GM08714 (cell line): ENCODE data around the gene FAM89A.

Experiments used
- H3K4me3 ChIP-seq: fragments of 200-500 bp; sonication (Bioruptor generic); 2 replicates; pipeline ENCODE4 v1.5.1; 2014; ENCODE audit warnings: mild to moderate bottlenecking, low read length, inconsistent platforms
- ZNF274 ChIP-seq: IDR thresholded peaks from 2 replicates; pipeline ENCODE4 v1.6.1; 2012; ENCODE audit warnings: mild to moderate bottlenecking, low read depth, low read length

FAM89A gene

DNA sequence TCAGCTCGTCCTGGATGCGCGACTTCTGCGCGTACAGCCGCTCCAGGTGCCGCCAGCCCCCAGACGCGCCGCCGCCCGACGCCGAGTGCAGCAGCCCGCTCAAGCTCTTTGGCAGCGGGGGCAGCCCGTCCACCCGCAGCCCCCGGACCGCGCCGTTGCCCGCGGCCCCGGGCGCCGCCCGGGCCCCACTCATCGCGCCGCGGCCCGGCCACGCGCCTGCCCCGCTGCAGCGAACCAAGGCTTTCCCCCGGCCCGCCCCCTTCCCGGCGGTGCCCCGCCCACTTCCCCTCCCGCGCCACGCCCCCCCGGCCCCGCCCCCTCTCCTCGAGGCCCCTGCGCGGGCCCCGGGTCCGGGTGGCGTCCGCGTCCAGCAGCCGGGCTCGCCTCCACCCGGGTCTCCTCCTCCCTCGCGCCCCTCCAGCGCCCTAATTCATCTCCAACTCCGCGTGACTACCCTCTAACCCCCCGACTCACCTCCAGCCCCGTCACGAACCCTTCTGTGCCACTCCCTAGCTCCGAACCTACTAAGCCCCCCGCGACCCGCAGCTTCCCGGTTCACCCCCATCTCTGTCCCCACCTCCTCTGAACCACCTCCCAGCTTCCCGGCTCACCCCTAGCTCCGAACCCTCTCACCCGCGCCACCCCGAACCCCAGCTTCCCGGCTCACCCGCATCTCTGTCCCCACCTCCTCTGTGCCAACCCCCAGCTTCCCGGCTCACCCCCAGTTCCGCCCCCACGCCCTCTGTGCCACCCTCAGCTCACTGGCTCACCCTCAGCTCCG is at the start of gene FAM89A:
FAM89A (minus strand) TSS at position 236 of the 781 bp plus-strand sequence; CDS start at position 193, 43 bp downstream.
- TF ChIP-seq ZNF274 = no peak

DNA sequence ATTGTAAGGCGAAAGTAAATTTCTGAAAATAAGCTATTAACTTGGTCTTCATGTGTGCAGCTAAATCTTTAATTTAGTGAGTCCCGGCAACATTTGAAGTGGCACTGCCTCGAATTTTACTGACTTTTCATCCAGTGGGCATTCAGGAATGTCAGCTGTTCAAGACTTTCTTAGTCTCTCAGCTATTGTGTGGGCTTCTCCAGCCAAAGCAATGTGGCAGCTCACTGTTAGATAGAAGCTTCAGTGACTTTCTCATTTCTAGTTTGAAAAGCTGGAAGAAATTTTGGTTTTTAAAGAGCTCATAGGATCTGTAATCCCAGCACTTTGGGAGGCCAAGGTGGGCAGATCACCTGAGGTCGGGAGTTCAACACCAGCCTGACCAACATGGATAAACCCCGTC is 44.3 kb upstream of the FAM89A start:
- H3K4me3 ChIP-seq = no peak overlapping the region
- TF ChIP-seq ZNF274 = no peak

More for the DNA sequence above, at the start of gene FAM89A:
- peak within 1 kb of the TSS; percentile 69 for H3K4me3 ChIP-seq

DNA sequence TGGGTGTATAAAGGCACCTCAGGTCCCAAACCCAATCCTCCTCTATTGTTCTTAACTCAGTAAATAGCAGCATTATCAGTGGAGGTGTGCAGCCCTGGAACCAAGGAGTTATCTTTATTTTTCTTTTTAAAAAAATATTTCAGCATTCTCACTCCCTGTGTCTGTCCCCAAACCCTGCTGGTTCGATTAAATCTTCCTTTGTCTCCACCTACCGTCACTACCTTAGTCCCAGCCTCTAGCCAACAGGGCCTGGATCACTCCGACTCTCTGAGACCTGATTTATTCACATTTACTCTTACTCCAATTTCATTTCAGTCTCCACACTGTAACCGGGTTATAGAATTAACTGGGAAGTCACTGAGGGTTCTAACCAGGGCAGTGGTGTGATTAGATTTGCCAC is 39.1 kb upstream of the FAM89A start:
- H3K4me3 ChIP-seq = no peak overlapping the region
- TF ChIP-seq ZNF274 = no peak

DNA sequence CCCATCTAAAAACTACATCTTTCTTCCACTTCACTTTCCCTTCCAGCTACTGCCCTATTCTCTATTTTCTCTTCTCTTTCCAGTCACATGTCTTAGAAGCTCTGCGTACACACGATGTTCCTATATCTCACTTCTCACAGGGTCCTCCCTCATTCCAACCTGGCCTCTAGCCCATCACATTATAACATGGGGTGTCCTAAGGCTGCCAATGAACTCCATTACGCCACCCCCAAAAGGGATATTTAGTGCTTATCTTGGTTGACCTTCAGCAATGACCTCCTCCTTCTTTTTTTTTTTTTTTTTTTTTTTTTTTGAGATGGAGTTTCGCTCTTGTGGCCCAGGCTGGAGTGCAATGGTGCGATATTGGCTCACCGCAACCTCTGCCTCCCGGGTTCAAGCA is 38.2 kb upstream of the FAM89A start:
- H3K4me3 ChIP-seq = no peak overlapping the region
- TF ChIP-seq ZNF274 = no peak

DNA sequence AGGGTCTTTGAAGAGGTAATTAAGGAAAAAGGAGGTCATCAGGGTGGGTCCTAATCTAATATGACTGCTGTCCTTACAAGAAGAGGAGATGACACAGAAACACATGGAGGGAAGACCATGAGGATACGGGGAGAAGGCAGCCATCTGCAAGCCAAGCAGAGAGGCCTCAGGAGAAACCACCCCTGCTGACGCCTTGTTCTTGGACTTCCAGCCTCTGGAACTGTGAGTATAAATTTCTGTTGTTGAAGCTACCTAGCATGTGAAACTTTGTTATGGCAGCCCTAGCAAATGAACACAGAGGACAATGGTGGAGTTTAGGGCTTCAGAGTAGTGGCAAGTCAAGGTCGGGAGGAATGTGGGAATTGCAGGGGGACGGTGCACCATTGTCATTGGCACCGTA is 36.7 kb upstream of the FAM89A start:
- TF ChIP-seq ZNF274 = no peak
- H3K4me3 ChIP-seq = no peak overlapping the region

DNA sequence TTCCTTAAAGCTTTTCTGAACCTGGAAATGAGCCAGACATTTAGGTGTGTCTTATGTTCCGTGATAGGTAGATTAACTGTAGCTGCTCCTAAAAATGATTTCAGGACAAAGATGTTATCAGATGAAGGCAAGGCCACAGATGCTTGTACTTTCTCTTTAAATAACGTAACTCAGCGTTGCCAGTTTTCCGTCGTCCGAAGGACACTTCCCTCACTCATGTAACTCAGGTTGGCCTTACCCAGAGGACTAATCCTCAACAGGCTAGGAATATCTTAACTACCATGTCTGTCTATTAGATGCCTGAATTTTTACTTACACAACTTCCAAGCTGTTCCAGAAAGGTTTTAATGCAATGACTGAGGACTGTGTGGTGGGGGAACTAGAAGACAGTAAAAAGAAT is 35.4 kb upstream of the FAM89A start:
- H3K4me3 ChIP-seq = no peak overlapping the region
- TF ChIP-seq ZNF274 = no peak

DNA sequence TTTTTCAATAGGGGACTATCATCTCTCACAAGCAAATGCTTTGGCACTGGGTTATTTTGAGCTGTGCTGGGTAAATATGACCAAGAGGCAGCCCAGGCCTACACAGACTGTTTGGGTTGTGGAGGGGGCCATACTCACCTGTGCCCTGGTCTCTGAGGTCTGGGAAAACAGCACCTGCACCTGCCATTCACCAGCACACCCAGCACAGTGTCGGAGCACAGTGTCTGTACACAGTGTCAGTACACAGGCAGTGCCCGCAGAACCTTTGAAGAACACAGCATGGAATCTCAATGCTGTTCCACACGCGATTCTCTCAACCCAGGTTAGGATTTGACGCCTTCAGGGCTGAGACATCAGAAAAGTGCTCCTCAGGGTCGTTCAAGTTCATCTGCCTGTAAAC is 35.0 kb upstream of the FAM89A start:
- TF ChIP-seq ZNF274 = no peak
- no peak overlapping the region for H3K4me3 ChIP-seq

DNA sequence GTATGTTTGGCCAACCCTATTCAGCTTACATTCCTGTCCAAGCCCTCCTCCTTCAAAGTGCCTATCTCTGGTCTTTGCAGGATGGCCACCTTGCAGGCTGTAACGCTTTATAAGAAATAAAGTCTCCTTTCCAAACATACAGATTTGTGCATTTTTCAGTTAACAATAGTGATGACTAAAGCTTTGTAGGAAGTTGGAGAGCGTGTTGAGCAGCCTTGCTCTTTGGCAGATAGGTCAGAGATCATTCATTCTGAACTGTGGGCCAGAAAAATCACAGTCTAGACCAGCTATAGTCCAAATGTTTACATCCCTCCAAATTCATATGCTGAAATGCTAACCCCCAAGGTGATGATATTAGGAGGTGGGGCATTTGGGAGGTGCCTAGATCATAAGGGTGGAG is 34.0 kb upstream of the FAM89A start:
- TF ChIP-seq ZNF274 = no peak
- no peak overlapping the region for H3K4me3 ChIP-seq

DNA sequence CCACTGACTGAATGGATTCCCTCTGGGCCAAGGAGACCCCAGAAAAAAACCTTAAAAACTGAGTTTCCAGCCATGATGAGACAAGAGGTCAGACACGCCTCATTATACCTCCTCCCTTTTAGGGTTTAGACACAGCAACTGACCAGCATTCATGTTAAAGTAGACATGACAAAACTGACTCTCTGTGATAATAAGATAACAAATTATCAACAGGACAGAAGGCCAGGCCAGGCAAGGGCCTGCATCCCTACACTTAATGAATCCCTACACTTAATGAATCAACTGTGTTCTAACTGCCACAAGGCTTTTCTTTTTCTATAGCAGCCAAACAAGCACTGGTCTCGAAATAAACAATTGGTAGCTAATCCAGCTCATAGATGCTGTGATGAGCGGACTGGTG is 33.3 kb upstream of the FAM89A start:
- no peak for TF ChIP-seq ZNF274

DNA sequence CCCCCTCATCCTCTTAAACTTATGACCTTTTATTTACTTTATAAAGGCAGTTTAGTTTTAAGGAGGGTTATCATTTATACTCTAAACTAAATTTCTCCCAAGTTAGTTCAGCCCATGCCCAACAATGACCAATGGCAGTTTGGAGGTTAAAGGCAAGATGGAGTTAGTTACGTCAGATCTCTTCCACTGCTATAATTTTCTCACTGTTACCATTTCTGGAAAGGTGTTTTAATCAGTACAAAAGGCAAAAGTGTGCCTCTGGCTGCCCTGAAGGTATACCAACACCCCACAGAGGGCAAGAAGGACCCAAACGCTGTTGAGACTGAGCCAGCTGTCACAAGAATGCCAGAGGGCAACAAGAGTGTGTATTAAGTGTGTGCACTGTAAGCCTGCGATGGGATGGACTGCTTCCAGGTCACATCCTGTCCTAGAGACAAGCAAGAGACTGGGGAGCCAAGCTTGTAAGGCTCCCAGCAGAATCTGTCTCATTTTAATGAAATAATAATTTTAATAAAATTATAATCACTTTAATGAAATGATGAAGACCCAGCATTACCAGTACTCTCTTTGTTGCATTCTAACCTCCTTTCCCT is 32.5 kb upstream of the FAM89A start:
- TF ChIP-seq ZNF274 = no peak
- no peak overlapping the region for H3K4me3 ChIP-seq

More for the DNA sequence above, 33.3 kb upstream of the FAM89A start:
- H3K4me3 ChIP-seq = no peak overlapping the region

DNA sequence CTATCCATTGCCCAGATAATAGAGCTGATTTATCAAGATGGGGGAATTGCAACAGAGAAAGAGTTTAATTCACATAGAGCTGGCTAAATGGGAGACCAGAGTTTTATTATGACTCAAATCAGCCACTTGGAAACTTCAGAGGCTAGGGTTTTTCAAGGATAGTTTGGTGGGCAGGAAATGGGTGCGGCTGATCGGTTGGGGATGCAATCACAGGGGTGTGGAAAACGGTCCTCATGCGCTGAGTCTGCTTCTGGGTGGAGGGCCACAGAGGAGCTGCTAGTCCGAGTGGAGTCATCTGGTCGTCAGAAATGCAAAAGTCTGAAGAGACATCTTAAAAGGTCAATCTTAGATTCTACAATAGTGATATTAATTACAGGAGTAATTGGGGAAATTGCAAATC is 32.0 kb upstream of the FAM89A start:
- no peak overlapping the region for H3K4me3 ChIP-seq
- no peak for TF ChIP-seq ZNF274

DNA sequence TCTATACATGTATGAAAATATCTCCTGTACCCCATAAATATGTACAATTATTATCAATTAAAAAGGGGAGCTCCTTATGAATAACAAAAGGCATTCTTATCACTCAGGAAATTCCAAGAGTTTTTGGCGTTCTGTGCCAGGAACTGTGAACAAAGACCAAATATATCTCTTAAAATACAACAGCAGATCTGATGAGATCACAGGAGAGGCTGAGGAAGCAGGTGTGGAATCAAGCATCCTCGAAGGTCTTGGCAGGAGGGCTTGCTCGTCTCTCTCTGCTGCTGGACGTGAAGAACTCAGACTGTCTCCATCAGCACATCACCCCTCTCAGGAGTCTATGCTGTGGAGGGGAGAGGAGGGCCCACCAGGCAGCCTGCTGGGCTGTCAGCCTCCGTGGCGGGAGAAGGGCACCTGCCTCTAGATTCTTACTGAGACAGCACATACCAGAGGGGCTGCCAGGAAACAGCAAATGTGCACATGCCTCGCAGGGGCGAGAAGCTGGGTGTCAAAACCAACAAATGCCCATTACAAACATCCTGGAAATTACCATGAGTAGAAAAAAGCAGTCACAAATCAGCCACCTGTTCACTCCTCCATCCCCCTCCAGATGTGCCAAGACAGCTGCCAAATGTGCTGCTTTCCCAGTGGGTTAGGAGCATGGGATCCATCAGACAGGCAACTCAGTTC is 30.8 kb upstream of the FAM89A start:
- H3K4me3 ChIP-seq = no peak overlapping the region
- no peak for TF ChIP-seq ZNF274

DNA sequence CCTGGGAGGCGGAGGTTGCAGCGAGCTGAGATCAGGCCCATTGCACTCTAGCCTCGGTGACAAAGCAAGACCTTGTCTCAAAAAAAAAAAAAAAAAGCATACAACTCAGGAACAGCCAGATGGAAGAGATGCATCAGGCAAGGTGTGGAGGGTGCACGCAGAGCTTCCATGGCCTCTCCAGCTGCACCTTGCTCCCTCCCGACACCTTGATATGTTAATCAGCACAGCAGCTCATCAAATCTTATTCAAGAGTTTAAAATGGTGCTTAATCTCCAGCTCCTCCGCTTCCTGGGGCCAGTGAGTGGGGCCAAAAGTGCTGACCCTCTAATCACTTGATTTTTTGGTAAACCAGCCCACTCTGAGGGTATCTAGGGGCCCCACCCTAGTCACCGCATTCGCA is 29.3 kb upstream of the FAM89A start:
- TF ChIP-seq ZNF274 = no peak
- no peak overlapping the region for H3K4me3 ChIP-seq

DNA sequence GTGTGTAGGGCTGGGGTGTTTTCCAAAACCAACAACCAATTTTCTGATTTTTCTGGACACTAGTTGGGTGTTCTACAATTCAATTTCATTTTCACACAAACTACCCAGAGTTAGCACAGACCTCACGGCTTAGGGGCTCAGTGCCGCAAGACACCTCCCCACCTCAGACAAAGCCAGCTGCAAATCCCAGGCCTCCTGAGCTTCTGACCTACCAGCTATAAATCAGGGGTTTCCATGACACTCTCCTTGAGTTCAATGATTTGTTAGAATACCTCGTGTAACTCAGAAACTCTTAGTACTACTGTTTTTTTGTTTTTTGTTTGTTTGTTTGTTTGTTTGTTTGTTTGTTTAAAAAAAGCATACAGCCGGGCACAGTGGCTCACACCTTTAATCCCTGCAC is 28.7 kb upstream of the FAM89A start:
- TF ChIP-seq ZNF274 = no peak
- no peak overlapping the region for H3K4me3 ChIP-seq
